Daoy (cell line): ENCODE measurements around the gene TESMIN. TPM values are rescaled to one million over a fixed set of nuclear protein-coding genes. Genes with fewer than 3 reads are reported as not detected.

Experiments used
- DNase-seq: peaks from one replicate; pipeline ENCODE4 v3.0.0-alpha.2; 2015; ENCODE audit warnings: low read depth
- total RNA-seq: library from RNA; depleted of rRNA; stranded (reverse); fragments of >200 nt; shearing (Covaris generic); gene quantifications from 2 replicates; pipeline ENCODE4 v1.2.3, GENCODE V29; 2014

The TESMIN gene
- total RNA-seq, 1 experiment from 2014 or later: 1.2 TPM

DNA sequence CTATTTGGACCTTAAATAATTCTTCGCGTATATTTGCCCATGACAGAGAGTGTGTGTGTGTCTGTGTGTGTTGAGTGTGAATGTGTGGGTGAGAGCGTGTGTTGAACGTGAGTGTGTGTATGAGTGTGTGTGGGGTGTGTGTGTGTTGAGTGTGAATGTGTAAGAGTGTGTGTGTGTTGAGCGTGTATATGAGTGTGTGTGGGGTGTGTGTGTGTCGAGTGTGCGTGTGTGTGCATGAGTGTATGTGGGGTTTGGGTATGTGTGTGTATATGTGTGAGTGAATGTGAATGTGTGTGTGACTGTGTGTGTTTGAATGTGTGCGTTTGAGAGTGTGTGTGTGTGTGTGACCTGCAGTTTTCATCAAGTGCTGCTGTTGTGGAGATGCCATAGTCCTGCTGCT is 40.2 kb downstream of the TESMIN start:
- DNase-seq: no peak

GRCh38 chr11:68710409-68710808 is 40.9 kb downstream of the TESMIN start:
- DNase-seq: no peak

GRCh38 chr11:68709062-68709461 is 42.3 kb downstream of the TESMIN start:
- no peak for DNase-seq

GRCh38 chr11:68707527-68707926 is 43.8 kb downstream of the TESMIN start:
- DNase-seq: no peak

DNA sequence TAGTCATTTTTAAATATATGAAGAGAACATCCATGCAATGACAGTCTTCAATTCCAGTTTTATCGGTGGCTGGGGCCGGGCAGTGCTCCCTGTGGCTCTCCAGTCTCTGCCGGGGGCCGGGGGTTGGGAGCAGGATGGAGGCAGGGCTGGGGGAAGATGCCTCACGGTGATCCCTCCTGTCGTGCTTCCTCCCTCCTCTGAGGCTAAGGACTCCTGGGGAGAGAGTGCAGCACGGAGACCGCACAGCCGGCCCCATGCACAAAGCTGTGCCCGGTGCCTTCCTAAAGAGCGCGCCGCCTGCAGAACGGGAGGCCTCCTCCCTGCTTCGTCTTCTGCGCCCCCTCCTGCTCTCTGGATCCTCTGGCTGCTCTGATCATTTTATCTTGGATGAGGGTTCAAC is 46.4 kb downstream of the TESMIN start:
- peak; percentile 18 for DNase-seq

DNA sequence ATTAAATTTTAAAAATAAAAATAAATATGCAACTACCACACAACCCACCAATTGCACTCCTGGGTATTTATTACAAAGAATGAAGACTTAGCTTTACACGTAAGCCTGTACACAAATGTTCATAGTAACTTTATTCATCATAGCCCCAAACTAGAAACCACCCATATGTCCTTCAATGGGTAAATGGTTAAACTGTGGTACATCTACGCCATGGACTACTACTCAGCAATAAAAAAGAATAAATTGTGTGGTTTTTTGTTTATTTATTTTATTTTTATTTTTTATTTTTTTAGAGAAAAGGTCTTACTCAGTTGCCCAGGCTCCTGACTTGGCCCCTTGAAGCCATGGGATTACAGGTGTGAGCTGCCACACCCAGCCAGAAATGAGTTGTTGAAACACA is 52.3 kb downstream of the TESMIN start:
- no peak for DNase-seq

DNA sequence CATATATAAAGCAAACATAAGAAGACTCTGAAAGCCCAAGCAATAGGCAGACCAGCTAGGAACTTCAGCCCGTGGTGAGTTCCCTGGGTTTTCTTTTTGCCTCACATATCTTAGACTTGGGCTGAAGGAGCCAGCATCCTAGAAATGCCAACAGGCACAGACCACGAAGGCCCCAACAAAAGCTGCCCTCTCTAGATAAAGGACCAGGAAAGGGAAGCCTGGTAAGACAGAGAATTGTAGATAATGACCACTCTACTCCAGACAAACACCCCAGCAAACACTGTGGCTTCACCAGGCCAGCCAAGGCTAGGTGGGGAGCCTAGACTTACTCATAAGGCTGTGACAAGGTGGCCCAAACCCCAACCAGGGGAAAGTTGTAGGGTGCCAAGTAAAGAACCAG is 55.8 kb downstream of the TESMIN start:
- no peak for DNase-seq

- DNase-seq: no peak
These were observed 56.7 kb downstream of the TESMIN start for GRCh38 chr11:68694431-68695297.

- no peak for DNase-seq
These were observed 57.8 kb downstream of the TESMIN start for GRCh38 chr11:68693484-68693882.

DNA sequence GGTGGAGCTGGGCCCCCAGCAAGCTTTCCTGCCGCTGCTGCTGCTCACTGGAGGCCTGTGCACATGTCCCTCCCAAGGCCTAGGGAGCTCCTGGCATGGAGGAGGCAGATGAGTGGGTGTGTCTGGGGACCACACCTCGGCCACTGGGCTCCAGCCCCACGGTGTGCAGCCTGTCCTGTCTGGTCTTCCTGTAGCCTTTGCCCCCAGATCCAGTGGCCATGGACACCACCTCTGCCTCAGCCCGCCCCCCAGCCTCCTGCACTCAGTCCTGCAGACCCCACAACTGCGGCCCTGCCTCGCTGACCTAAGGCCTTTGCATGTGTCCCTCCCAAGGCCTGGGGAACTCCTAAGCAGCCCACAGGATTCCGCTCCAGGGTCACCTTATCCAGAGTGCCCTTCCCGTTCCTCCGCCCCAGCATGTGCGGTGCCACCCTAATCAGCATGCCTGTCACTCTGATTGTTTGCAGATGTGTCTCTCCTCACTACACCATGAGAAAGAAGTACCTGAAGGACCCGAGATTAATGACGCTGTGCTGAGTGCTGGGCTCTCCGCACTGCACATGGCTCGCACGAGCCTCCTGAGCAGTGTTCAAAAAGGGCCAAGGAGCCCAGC is 58.3 kb downstream of the TESMIN start:
- DNase-seq: no peak

GRCh38 chr11:68692115-68692514 is 59.2 kb downstream of the TESMIN start:
- DNase-seq: no peak

- no peak for DNase-seq
These were observed 59.9 kb downstream of the TESMIN start for GRCh38 chr11:68691402-68691784.

- no peak for DNase-seq
These were observed 60.5 kb downstream of the TESMIN start for GRCh38 chr11:68690671-68691401.

GRCh38 chr11:68689737-68690625 is 61.3 kb downstream of the TESMIN start:
- no peak for DNase-seq

GRCh38 chr11:68688881-68689280 is 62.4 kb downstream of the TESMIN start:
- DNase-seq: no peak

DNA sequence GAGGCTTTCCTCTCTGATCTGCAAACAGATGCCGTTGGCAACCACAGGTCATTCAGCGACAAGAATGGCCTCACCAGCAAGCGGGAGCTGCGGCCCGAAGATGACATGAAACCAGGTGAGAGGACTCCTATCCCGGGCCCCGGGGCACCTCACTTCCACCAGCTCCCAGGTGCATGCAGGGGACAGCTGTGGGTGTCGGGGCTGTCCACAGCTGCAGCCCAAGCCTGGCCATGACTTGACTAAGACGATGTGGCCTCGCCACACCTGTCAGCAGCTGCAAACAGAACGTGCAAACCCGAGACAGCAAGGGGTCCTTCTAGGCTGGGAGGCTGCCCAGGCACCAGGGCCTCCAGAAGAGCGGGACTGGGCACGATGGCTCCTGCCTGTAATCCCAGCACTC is 63.3 kb downstream of the TESMIN start:
- DNase-seq: no peak

- no peak for DNase-seq
These were observed 64.0 kb downstream of the TESMIN start for GRCh38 chr11:68687311-68687710.

GRCh38 chr11:68686486-68686885 is 64.8 kb downstream of the TESMIN start:
- no peak for DNase-seq

GRCh38 chr11:68685656-68686380 is 65.5 kb downstream of the TESMIN start:
- DNase-seq: no peak

DNA sequence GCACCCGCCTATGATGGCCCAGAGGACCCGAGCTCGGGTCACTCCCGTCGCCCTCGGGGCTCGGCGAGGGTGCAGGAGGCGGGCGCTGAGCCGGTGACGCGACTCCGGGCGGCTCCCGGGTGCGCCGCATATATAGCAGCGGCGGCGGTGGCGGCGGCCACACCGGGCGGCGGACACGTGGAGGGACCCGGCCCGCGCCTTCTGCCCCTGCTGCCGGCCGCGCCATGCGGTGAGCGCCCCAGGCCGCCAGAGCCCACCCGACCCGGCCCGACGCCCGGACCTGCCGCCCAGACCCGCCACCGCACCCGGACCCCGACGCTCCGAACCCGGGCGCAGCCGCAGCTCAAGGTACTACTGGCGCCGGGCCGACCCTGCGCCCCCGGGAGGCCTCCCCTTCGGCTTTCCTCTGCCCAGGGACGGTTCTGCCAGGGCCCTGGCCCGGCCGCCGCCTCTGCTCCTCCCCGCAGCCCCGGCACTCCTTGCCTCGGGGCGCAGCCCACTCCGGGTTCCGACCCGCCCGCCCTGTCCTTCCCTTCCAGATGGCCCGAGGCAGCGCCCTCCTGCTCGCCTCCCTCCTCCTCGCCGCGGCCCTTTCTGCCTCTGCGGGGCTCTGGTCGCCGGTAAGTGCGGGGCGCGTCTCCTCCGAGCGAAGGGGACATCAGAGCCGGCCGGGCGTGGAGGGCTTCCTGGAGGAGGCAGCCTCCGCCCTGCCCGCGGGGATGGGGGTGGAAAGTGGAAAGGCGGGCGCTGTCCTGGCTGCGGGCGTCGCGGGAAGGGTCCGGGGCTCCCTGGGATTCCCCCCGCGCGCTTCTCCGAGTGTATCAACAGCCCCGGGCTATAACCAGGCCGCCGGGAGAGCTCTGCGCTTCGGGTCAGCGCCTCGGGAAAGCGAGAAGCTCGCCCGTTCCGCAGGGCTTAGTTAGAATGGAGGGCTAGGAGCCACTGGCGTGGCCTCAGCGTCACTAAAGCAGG is 66.6 kb downstream of the TESMIN start, which contains the start of gene GAL:
TSS of gene GAL (plus strand) at position 160 of the 972 bp plus-strand sequence. CDS start at position 540, 380 bp downstream.
- peak; percentile 46 for DNase-seq
